ENCODE measurements around the gene MINK1. TPM values are rescaled to one million over a fixed set of nuclear protein-coding genes. Genes with fewer than 3 reads are reported as not detected.
A peak's percentile ranks its signal among the peaks of the same experiment; 100 is the strongest.

The MINK1 gene
- total RNA-seq, 1 donor from 2014 or later = 63.2 TPM

DNA sequence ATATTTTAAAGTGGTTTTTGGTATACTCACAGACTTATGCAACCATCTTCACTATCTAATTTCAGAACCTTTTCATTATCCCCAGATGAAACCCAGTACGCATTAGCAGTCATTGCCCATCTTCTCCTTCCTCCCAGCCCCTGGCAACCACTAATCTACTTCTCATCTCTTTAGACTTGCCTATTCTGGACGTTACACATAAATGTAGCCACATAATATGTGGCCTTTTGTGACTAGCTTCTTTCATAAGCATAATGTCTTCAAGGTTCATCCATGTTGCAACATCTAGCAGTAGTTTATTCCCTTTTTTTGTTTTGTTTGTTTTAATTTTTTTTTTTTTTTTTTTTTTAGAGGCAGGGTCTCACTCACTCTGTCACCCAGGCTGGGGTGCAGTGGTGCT lies 37.7 kb downstream of the MINK1 start:
- Mint-ChIP-seq H3K36me3 (ENCODE audit: low read depth, unreplicated experiment) (peaks cover 7% of the 10 kb centered on the region), H3K4me1 (ENCODE audit: low read depth, unreplicated experiment) (peaks cover 6% of the 10 kb centered on the region), H3K27me3 (ENCODE audit: low read depth, unreplicated experiment) (no peaks in the 10 kb centered on the region), H3K27ac (ENCODE audit: unreplicated experiment) (no peak overlapping the region), H3K9me3 (ENCODE audit: unreplicated experiment) (no peaks in the 10 kb centered on the region), H3K4me3 (ENCODE audit: unreplicated experiment) (no peak overlapping the region)
- Histone ChIP-seq H3K36me3 (ENCODE audit: insufficient read depth, low read length) (peaks cover 2% of the 10 kb centered on the region), H3K9me3 (ENCODE audit: insufficient read depth, low read depth, low read length) (no peaks in the 10 kb centered on the region), H3K79me2 (ENCODE audit: insufficient read depth, low read length) (peaks cover 15% of the 10 kb centered on the region), H3K27ac (ENCODE audit: low read depth, low read length) (no peak overlapping the region), H3K4me2 (ENCODE audit: low read length) (no peak overlapping the region), H4K20me1 (ENCODE audit: insufficient read depth, low read length) (peaks cover 31% of the 10 kb centered on the region), H3K4me1 (ENCODE audit: insufficient read depth, low read length) (no peaks in the 10 kb centered on the region), H3K27me3 (ENCODE audit: insufficient read depth, low read length) (no peaks in the 10 kb centered on the region), H3K9ac (ENCODE audit: low read length) (no peak overlapping the region), H2AFZ (ENCODE audit: low read depth, low read length) (no peak overlapping the region), H3K4me3 (ENCODE audit: insufficient read depth, low read depth, low read length) (no peak overlapping the region)
- DNase-seq (ENCODE audit: low read depth) (no peak), FAIRE-seq (no peak)
- no peak for TF ChIP-seq EZH2 (IDR thresholded peaks at IDR 0.05; ENCODE audit: insufficient read depth, low read length)
- TF ChIP-seq, protein P1, sequence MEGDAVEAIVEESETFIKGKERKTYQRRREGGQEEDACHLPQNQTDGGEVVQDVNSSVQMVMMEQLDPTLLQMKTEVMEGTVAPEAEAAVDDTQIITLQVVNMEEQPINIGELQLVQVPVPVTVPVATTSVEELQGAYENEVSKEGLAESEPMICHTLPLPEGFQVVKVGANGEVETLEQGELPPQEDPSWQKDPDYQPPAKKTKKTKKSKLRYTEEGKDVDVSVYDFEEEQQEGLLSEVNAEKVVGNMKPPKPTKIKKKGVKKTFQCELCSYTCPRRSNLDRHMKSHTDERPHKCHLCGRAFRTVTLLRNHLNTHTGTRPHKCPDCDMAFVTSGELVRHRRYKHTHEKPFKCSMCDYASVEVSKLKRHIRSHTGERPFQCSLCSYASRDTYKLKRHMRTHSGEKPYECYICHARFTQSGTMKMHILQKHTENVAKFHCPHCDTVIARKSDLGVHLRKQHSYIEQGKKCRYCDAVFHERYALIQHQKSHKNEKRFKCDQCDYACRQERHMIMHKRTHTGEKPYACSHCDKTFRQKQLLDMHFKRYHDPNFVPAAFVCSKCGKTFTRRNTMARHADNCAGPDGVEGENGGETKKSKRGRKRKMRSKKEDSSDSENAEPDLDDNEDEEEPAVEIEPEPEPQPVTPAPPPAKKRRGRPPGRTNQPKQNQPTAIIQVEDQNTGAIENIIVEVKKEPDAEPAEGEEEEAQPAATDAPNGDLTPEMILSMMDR (IDR thresholded peaks at IDR 0.05; ENCODE audit: insufficient read depth, low read depth, low read length) = no peak

DNA sequence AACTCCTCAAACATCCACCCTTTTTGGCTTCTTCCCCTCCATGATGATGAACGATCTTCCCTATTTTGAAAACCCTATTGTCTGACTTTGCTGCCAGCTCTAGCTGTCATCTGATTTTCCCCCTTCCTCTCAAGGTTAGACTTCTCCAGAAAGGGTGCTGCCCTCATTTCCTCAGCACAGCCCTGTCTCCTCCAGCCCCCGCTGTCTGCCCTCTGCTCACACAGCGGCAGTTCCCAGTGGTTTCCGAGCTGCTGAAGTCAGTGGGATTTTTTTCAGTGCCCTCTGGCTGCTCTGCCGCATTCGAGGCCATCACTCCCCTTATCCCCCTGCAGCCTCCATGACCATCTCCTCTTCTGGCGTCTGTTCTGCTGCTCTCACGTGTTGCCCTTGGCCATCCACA lies 39.6 kb downstream of the MINK1 start:
- Histone ChIP-seq H3K4me3 (ENCODE audit: insufficient read depth, low read depth, low read length) (no peak overlapping the region), H3K9ac (ENCODE audit: low read length) (no peak overlapping the region), H3K9me3 (ENCODE audit: insufficient read depth, low read depth, low read length) (no peaks in the 10 kb centered on the region), H2AFZ (ENCODE audit: low read depth, low read length) (no peak overlapping the region), H4K20me1 (ENCODE audit: insufficient read depth, low read length) (peaks cover 45% of the 10 kb centered on the region), H3K4me1 (ENCODE audit: insufficient read depth, low read length) (no peaks in the 10 kb centered on the region), H3K79me2 (ENCODE audit: insufficient read depth, low read length) (peaks cover 14% of the 10 kb centered on the region), H3K27ac (ENCODE audit: low read depth, low read length) (no peak overlapping the region), H3K27me3 (ENCODE audit: insufficient read depth, low read length) (no peaks in the 10 kb centered on the region), H3K4me2 (ENCODE audit: low read length) (no peak overlapping the region), H3K36me3 (ENCODE audit: insufficient read depth, low read length) (peaks cover 2% of the 10 kb centered on the region)
- no peak for TF ChIP-seq EZH2 (IDR thresholded peaks at IDR 0.05; ENCODE audit: insufficient read depth, low read length)
- TF ChIP-seq, protein P1 (IDR thresholded peaks at IDR 0.05; ENCODE audit: insufficient read depth, low read depth, low read length) = no peak
- DNase-seq (ENCODE audit: low read depth) = no peak
- H3K9me3 Mint-ChIP-seq (ENCODE audit: unreplicated experiment) = no peaks in the 10 kb centered on the region
- FAIRE-seq = no peak
- H3K27me3 Mint-ChIP-seq (ENCODE audit: low read depth, unreplicated experiment) = no peaks in the 10 kb centered on the region
- H3K27ac Mint-ChIP-seq (ENCODE audit: unreplicated experiment) = no peak overlapping the region
- no peak overlapping the region for H3K4me3 Mint-ChIP-seq (ENCODE audit: unreplicated experiment)
- peaks cover 9% of the 10 kb centered on the region for H3K36me3 Mint-ChIP-seq (ENCODE audit: low read depth, unreplicated experiment)
- H3K4me1 Mint-ChIP-seq (ENCODE audit: low read depth, unreplicated experiment) = peaks cover 6% of the 10 kb centered on the region

DNA sequence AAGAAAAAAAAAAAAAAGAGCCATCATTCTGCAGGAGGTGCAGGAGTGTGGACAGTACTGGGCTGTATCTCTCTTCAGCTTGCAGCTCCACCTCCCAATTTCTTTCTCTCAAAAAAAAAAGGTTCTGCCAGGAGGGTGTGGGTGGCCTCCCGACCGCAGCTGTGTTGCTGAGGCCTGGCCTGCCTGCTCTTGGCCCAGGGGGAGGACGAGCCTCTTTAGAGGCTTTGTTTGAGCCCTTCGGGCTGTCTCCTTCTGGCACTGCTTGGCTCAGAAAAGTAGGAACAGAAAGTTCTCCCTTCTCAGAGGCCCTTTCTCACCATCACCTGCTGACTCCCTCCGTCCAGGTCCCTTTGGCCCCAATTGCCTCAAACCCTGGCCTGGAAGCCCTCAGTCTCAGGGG lies 43.9 kb downstream of the MINK1 start:
- Histone ChIP-seq H3K4me3 (ENCODE audit: insufficient read depth, low read depth, low read length) (no peak overlapping the region), H3K79me2 (ENCODE audit: insufficient read depth, low read length) (peaks cover 10% of the 10 kb centered on the region), H2AFZ (ENCODE audit: low read depth, low read length) (no peak overlapping the region), H3K27me3 (ENCODE audit: insufficient read depth, low read length) (no peaks in the 10 kb centered on the region), H3K36me3 (ENCODE audit: insufficient read depth, low read length) (no peaks in the 10 kb centered on the region), H4K20me1 (ENCODE audit: insufficient read depth, low read length) (peaks cover 59% of the 10 kb centered on the region), H3K27ac (ENCODE audit: low read depth, low read length) (no peak overlapping the region), H3K4me1 (ENCODE audit: insufficient read depth, low read length) (no peaks in the 10 kb centered on the region), H3K9me3 (ENCODE audit: insufficient read depth, low read depth, low read length) (no peaks in the 10 kb centered on the region), H3K9ac (ENCODE audit: low read length) (no peak overlapping the region), H3K4me2 (ENCODE audit: low read length) (no peak overlapping the region)
- Mint-ChIP-seq H3K27me3 (ENCODE audit: low read depth, unreplicated experiment) (no peaks in the 10 kb centered on the region), H3K36me3 (ENCODE audit: low read depth, unreplicated experiment) (peaks cover 24% of the 10 kb centered on the region), H3K4me1 (ENCODE audit: low read depth, unreplicated experiment) (peaks cover 6% of the 10 kb centered on the region), H3K4me3 (ENCODE audit: unreplicated experiment) (no peak overlapping the region), H3K9me3 (ENCODE audit: unreplicated experiment) (no peaks in the 10 kb centered on the region), H3K27ac (ENCODE audit: unreplicated experiment) (peak overlapping the region; percentile 41)
- no peak for DNase-seq (ENCODE audit: low read depth)
- TF ChIP-seq EZH2 (IDR thresholded peaks at IDR 0.05; ENCODE audit: insufficient read depth, low read length) = no peak
- TF ChIP-seq, protein P1 (IDR thresholded peaks at IDR 0.05; ENCODE audit: insufficient read depth, low read depth, low read length) = no peak
- FAIRE-seq = no peak
